Hematopoietic multipotent progenitor cell treated with erythropoietin and hydrocortisone succinate and interleukin-3 and kit ligand, for 4 days (in vitro differentiated cells): ENCODE data around the gene SLBP.
A peak's percentile ranks its signal among the peaks of the same experiment; 100 is the strongest.

ENCODE experiments used
- DNase-seq: peaks from one replicate; pipeline ENCODE4 v3.0.0-alpha.2; 2015

SLBP gene

GRCh38 chr4:1748465-1748995 lies 36.4 kb upstream of the SLBP start:
- peak; percentile 95 for DNase-seq

GRCh38 chr4:1747603-1747967 lies 35.5 kb upstream of the SLBP start:
- no peak for DNase-seq

- DNase-seq: no peak
Observed at GRCh38 chr4:1746919-1747602, 34.9 kb upstream of the SLBP start.

GRCh38 chr4:1746265-1746691 lies 34.2 kb upstream of the SLBP start:
- DNase-seq: peak; percentile 92

GRCh38 chr4:1745697-1746096 lies 33.6 kb upstream of the SLBP start:
- DNase-seq: no peak

GRCh38 chr4:1745165-1745564 lies 33.0 kb upstream of the SLBP start:
- no peak for DNase-seq

- no peak for DNase-seq
Observed at GRCh38 chr4:1744552-1744951, 32.4 kb upstream of the SLBP start.

- no peak for DNase-seq
Observed at GRCh38 chr4:1743975-1744374, 31.9 kb upstream of the SLBP start.

GRCh38 chr4:1743551-1743950 lies 31.4 kb upstream of the SLBP start:
- no peak for DNase-seq

GRCh38 chr4:1741208-1741607 lies 29.1 kb upstream of the SLBP start:
- DNase-seq: no peak

- no peak for DNase-seq
Observed at GRCh38 chr4:1740021-1740545, 28.0 kb upstream of the SLBP start.

- no peak for DNase-seq
Observed at GRCh38 chr4:1739358-1739757, 27.2 kb upstream of the SLBP start.

- DNase-seq: no peak
Observed at GRCh38 chr4:1738410-1738809, 26.3 kb upstream of the SLBP start.

- DNase-seq: no peak
Observed at GRCh38 chr4:1737666-1738065, 25.5 kb upstream of the SLBP start.

- DNase-seq: no peak
Observed at GRCh38 chr4:1736812-1737211, 24.7 kb upstream of the SLBP start.

GRCh38 chr4:1735215-1735614 lies 23.1 kb upstream of the SLBP start:
- no peak for DNase-seq

- no peak for DNase-seq
Observed at GRCh38 chr4:1732911-1733310, 20.8 kb upstream of the SLBP start.

GRCh38 chr4:1731180-1731579 lies 19.1 kb upstream of the SLBP start:
- DNase-seq: no peak

GRCh38 chr4:1730532-1731135 lies 18.5 kb upstream of the SLBP start:
- no peak for DNase-seq

GRCh38 chr4:1728061-1728980 lies 16.2 kb upstream of the SLBP start:
- no peak for DNase-seq

GRCh38 chr4:1727117-1728031 lies 15.3 kb upstream of the SLBP start:
- peak; percentile 71 for DNase-seq
